ENCODE measurements around the gene ZNF438. TPM values are rescaled to one million over a fixed set of nuclear protein-coding genes. Genes with fewer than 3 reads are reported as not detected.

Gene ZNF438
- total RNA-seq, 1 experiment from 2014 or later = 2.0 TPM

DNA sequence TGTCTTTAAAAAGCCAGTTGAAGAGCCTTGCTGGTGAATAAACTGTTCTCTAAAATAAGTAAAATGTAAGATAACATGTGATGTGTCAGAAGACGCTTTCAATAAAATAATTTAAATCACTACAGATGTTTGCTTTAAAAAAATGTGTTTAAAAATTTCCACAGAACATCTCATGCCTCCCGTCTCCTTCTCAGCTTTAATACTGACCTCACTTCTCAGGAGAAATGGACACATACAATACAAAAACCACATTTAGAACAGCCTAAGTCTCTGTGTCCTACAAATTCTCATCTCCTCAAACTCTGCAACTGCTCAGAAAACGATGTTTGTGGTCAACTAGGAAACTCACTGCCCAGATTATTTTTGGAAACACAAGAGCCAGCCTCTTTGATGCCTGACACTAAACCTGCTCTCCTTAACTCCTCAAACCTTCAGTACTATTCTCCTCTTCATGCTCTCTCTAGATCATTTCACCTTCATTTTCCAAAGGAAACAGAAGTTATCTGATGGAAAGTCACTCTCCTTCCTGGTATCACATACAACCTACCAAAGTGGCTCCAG lies 120.3 kb downstream of the ZNF438 start:
- TF ChIP-seq POLR2AphosphoS5 (IDR thresholded peaks at IDR 0.05; ENCODE audit: low read depth, low read length) (no peak), TCF7L2 (IDR thresholded peaks at IDR 0.05; ENCODE audit: low read depth, low read length) (no peak), SIN3A (IDR thresholded peaks at IDR 0.05; ENCODE audit: borderline replicate concordance, insufficient read depth, low read depth, low read length) (no peak)
- TF ChIP-seq, protein P1, sequence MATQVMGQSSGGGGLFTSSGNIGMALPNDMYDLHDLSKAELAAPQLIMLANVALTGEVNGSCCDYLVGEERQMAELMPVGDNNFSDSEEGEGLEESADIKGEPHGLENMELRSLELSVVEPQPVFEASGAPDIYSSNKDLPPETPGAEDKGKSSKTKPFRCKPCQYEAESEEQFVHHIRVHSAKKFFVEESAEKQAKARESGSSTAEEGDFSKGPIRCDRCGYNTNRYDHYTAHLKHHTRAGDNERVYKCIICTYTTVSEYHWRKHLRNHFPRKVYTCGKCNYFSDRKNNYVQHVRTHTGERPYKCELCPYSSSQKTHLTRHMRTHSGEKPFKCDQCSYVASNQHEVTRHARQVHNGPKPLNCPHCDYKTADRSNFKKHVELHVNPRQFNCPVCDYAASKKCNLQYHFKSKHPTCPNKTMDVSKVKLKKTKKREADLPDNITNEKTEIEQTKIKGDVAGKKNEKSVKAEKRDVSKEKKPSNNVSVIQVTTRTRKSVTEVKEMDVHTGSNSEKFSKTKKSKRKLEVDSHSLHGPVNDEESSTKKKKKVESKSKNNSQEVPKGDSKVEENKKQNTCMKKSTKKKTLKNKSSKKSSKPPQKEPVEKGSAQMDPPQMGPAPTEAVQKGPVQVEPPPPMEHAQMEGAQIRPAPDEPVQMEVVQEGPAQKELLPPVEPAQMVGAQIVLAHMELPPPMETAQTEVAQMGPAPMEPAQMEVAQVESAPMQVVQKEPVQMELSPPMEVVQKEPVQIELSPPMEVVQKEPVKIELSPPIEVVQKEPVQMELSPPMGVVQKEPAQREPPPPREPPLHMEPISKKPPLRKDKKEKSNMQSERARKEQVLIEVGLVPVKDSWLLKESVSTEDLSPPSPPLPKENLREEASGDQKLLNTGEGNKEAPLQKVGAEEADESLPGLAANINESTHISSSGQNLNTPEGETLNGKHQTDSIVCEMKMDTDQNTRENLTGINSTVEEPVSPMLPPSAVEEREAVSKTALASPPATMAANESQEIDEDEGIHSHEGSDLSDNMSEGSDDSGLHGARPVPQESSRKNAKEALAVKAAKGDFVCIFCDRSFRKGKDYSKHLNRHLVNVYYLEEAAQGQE (IDR thresholded peaks at IDR 0.05; ENCODE audit: insufficient read depth in 1 of 2, low read depth in 2 of 2, low read length in 1 of 2) = no peak
- TF ChIP-seq, protein P2, sequence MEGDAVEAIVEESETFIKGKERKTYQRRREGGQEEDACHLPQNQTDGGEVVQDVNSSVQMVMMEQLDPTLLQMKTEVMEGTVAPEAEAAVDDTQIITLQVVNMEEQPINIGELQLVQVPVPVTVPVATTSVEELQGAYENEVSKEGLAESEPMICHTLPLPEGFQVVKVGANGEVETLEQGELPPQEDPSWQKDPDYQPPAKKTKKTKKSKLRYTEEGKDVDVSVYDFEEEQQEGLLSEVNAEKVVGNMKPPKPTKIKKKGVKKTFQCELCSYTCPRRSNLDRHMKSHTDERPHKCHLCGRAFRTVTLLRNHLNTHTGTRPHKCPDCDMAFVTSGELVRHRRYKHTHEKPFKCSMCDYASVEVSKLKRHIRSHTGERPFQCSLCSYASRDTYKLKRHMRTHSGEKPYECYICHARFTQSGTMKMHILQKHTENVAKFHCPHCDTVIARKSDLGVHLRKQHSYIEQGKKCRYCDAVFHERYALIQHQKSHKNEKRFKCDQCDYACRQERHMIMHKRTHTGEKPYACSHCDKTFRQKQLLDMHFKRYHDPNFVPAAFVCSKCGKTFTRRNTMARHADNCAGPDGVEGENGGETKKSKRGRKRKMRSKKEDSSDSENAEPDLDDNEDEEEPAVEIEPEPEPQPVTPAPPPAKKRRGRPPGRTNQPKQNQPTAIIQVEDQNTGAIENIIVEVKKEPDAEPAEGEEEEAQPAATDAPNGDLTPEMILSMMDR (IDR thresholded peaks at IDR 0.05) = no peak
- no peaks in the 10 kb centered on the region for H3K36me3 ChIP-seq (ENCODE audit: control insufficient read depth, insufficient read depth, low read length)
- CTCF ChIA-PET = no interaction called here
- no TSS peak for BruUV-seq (replicated peaks)
- POLR2A ChIA-PET = interaction anchor here (0.6 kb wide), 1 partner anchor 19 kb away, joined by 3 read pairs; no protein-coding TSS in a partner anchor
- H3K27me3 ChIP-seq (ENCODE audit: control insufficient read depth, insufficient read depth, low read length) = no peaks in the 10 kb centered on the region
- no peak for DNase-seq (ENCODE audit: low read depth, low spot score)
- H3K4me1 ChIP-seq (ENCODE audit: control insufficient read depth, insufficient read depth, low read length) = no peaks in the 10 kb centered on the region
- no peak overlapping the region for H3K27ac ChIP-seq (ENCODE audit: low read length)
- intact Hi-C loops (cut with micrococcal nuclease; ENCODE audit: unreplicated experiment) (no loop called here), in situ Hi-C loops (cut with HindIII; ENCODE audit: low pct_unique_long_range_greater_than_20kb, low sequenced_read_pairs) (no loop called here)
- H3K4me3 ChIP-seq (ENCODE audit: low read depth in 2 of 2, low read length in 2 of 2) = no peak overlapping the region
- no peak for ATAC-seq
- H3K9me3 ChIP-seq (ENCODE audit: control insufficient read depth, insufficient read depth, low read depth, low read length) = no peaks in the 10 kb centered on the region

DNA sequence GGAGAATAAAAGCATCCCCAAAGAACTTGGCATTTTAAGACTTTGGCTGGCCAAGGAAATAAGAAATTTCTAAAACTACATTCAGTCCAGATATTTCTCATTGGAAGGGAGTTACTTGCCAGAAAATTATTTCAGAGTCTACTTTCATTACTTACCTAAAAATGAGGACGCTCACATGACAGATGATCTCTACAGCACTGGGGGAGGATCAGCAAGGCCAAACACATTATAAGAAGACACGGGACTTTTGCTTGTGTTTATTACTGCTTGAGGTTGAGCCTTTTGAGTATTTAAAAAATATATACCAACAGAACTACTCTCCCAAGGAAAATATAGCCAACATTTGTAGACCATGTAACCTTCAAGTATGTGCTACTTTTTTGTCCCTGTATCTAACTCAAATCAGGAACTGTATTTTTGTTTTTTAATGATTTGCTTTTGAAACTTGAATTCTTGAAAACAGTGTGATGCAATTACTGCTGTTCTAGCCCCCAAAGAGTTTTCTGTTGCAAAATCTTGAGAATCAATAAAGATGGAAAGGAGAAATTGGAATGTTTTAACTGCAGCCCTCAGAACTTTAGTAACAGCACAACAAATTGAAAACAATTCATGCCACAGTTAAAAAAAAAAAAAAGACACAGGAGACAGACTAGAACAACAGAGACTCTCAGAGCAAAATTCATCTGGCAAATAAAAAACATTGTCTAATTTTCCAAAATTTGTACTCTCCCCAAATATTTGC lies 128.1 kb downstream of the ZNF438 start:
- Histone ChIP-seq H3K27ac (ENCODE audit: low read length) (no peak overlapping the region), H3K4me1 (ENCODE audit: control insufficient read depth, insufficient read depth, low read length) (no peaks in the 10 kb centered on the region), H3K27me3 (ENCODE audit: control insufficient read depth, insufficient read depth, low read length) (no peaks in the 10 kb centered on the region), H3K9me3 (ENCODE audit: control insufficient read depth, insufficient read depth, low read depth, low read length) (no peaks in the 10 kb centered on the region), H3K4me3 (ENCODE audit: low read depth in 2 of 2, low read length in 2 of 2) (no peak overlapping the region), H3K36me3 (ENCODE audit: control insufficient read depth, insufficient read depth, low read length) (no peaks in the 10 kb centered on the region)
- DNase-seq (ENCODE audit: low read depth, low spot score) (no peak), ATAC-seq (no peak)
- no TSS peak for BruUV-seq (replicated peaks)
- ChIA-PET POLR2A (no interaction called here), CTCF (no interaction called here)
- TF ChIP-seq, protein P2 (IDR thresholded peaks at IDR 0.05) = no peak
- TF ChIP-seq TCF7L2 (IDR thresholded peaks at IDR 0.05; ENCODE audit: low read depth, low read length) = no peak
- TF ChIP-seq, protein P1 (IDR thresholded peaks at IDR 0.05; ENCODE audit: insufficient read depth in 1 of 2, low read depth in 2 of 2, low read length in 1 of 2) = no peak
- intact Hi-C loops (cut with micrococcal nuclease; ENCODE audit: unreplicated experiment) (no loop called here), in situ Hi-C loops (cut with HindIII; ENCODE audit: low pct_unique_long_range_greater_than_20kb, low sequenced_read_pairs) (no loop called here)

Data from Panc1 (cell line).